Activated CD4-positive, alpha-beta T cell treated with anti-CD3 and anti-CD28 coated beads, Interleukin-2, amount 50 U/mL, for 24 hours (primary cell): Measurements from ENCODE around the gene TUBG2.

Experiments used
- DNase-seq, 2 donors: peaks; one replicate each; pipeline ENCODE4 v3.0.0-alpha.2; 2020; ENCODE audit warnings: low read depth in 1 of 2, low spot score in 1 of 2

Gene TUBG2

GRCh38 chr17:42676424-42677011 lies 17.4 kb downstream of the TUBG2 start, which contains the start of gene PLEKHH3:
Gene PLEKHH3 (minus strand): TSS chr17:42676994. CDS start chr17:42676563, 431 bp downstream.
- no peak for DNase-seq

GRCh38 chr17:42677012-42677857 lies 18.2 kb downstream of the TUBG2 start:
- peak; percentile 98 for DNase-seq

GRCh38 chr17:42677921-42678781 lies 19.1 kb downstream of the TUBG2 start:
- peak; percentile 66 to 70 for DNase-seq

GRCh38 chr17:42678951-42679491 lies 19.9 kb downstream of the TUBG2 start:
- no peak for DNase-seq

- DNase-seq, result no peak
Observed at GRCh38 chr17:42679492-42680330, 20.6 kb downstream of the TUBG2 start.

- no peak for DNase-seq
Observed at GRCh38 chr17:42680331-42680808, 21.3 kb downstream of the TUBG2 start.

GRCh38 chr17:42681976-42682721 lies 23.1 kb downstream of the TUBG2 start, which contains the start of gene CNTNAP1:
Gene CNTNAP1 (plus strand): TSS chr17:42682531. CDS start chr17:42682830, 299 bp downstream.
- DNase-seq, result no peak

GRCh38 chr17:42682722-42683403 lies 23.8 kb downstream of the TUBG2 start:
- DNase-seq, result no peak

- no peak for DNase-seq
Observed at GRCh38 chr17:42683407-42684034, 24.4 kb downstream of the TUBG2 start.

GRCh38 chr17:42684929-42685556 lies 26.0 kb downstream of the TUBG2 start:
- no peak for DNase-seq

GRCh38 chr17:42685831-42686230 lies 26.7 kb downstream of the TUBG2 start:
- DNase-seq, result no peak

- no peak for DNase-seq
Observed at GRCh38 chr17:42686520-42687128, 27.5 kb downstream of the TUBG2 start.

GRCh38 chr17:42687707-42688320 lies 28.7 kb downstream of the TUBG2 start:
- no peak for DNase-seq

- DNase-seq, result no peak
Observed at GRCh38 chr17:42690596-42690995, 31.5 kb downstream of the TUBG2 start.

- DNase-seq, result no peak
Observed at GRCh38 chr17:42691021-42691545, 32.0 kb downstream of the TUBG2 start.

GRCh38 chr17:42692489-42692888 lies 33.4 kb downstream of the TUBG2 start:
- no peak for DNase-seq

GRCh38 chr17:42694524-42694923 lies 35.4 kb downstream of the TUBG2 start:
- no peak for DNase-seq
